HCT116 (cell line): ENCODE measurements around the gene TNIK. TPM values are rescaled to one million over a fixed set of nuclear protein-coding genes. Genes with fewer than 3 reads are reported as not detected.

Source experiments
- ATAC-seq: fragments of 200-7000 bp; cut with Tn5 transposase; 2 replicates; pipeline ENCODE4 v1.9.1; 2020; ENCODE audit warnings: mild to moderate bottlenecking, moderate library complexity
- BruUV-seq: library from RNA; stranded (reverse); fragments of 400-500 nt; replicated peaks from 2 replicates; lab custom pipeline; 2021; lab: Mats Ljungman, UMichigan
- CTCF ChIA-PET: fragments of 300-600 bp; sonication (Branson Sonifier 250); formaldehyde crosslinking; loops from one replicate; lab custom pipeline; 2021; ENCODE audit warnings: antibody characterized with exemption; lab: Charles Lee
- POLR2A ChIA-PET: fragments of 300-600, 350-600 bp; sonication (Branson Sonifier 250); formaldehyde crosslinking; loops from one replicate; lab custom pipeline; 2021; ENCODE audit warnings: antibody characterized with exemption; lab: Charles Lee
- RAD21 ChIA-PET, 2 experiments: fragments of 300-600 bp; sonication (Branson Sonifier 250); formaldehyde crosslinking; loops; one replicate each; lab custom pipeline; 2023; ENCODE audit warnings: low total read pairs in 2 of 2; ENCODE audit not compliant: uncharacterized antibody in 2 of 2, unreplicated experiment in 2 of 2, low non-redundant PET in 1 of 2; lab: Charles Lee
- DNase-seq: peaks from one replicate; pipeline ENCODE4 v3.0.0-alpha.2; 2010; ENCODE audit warnings: low read depth, low spot score
- H2AFZ ChIP-seq: fragments of 200-600 bp; shearing (Covaris generic), sonication (generic); 2 replicates; pipeline ENCODE4 v1.6.1; 2017; ENCODE audit warnings: low read depth, mixed run types, mixed read lengths, antibody characterized with exemption, low read length; ENCODE audit not compliant: poor library complexity, severe bottlenecking
- H3K27ac ChIP-seq: 2 replicates; pipeline ENCODE4 v1.5.1; 2012; ENCODE audit warnings: low read depth, low read length
- H3K27me3 ChIP-seq: fragments of 200-600 bp; sonication (generic); 2 replicates; pipeline ENCODE4 v1.6.1; 2016; ENCODE audit warnings: mixed run types, low read length, mixed read lengths; ENCODE audit not compliant: insufficient read depth
- H3K36me3 ChIP-seq, 2 experiments: fragments of 200-500 bp in 1 of 2; fragments of 200-600 bp in 1 of 2; sonication (Bioruptor generic) in 1 of 2; sonication (generic) in 1 of 2; 2 replicates each; pipeline versions ENCODE4 v1.5.1 to v1.6.1; 2014 to 2016; ENCODE audit warnings: low read length in 2 of 2, inconsistent platforms in 1 of 2, mixed read lengths in 1 of 2, mixed run types in 1 of 2; ENCODE audit not compliant: insufficient read depth in 2 of 2, control insufficient read depth in 1 of 2
- H3K4me1 ChIP-seq, 2 experiments: fragments of 200-600 bp in 1 of 2; sonication (generic) in 1 of 2; 2 replicates each; pipeline versions ENCODE4 v1.5.1 to v1.6.1; 2012 to 2017; ENCODE audit warnings: low read length in 2 of 2, inconsistent platforms in 1 of 2, mild to moderate bottlenecking in 1 of 2, mixed read lengths in 1 of 2, mixed run types in 1 of 2, moderate library complexity in 1 of 2; ENCODE audit not compliant: insufficient read depth in 2 of 2, control insufficient read depth in 1 of 2
- H3K4me2 ChIP-seq: fragments of 200-600 bp; sonication (generic); 2 replicates; pipeline ENCODE4 v1.6.1; 2017; ENCODE audit warnings: mixed run types, low read length, mixed read lengths
- H3K4me3 ChIP-seq, 2 experiments: fragments of 200-600 bp in 1 of 2; sonication (generic) in 1 of 2; replicated peaks in 1 of 2; 2 replicates each; pipeline ENCODE4 v1.5.1; 2011 to 2016; ENCODE audit warnings: low read length in 2 of 2, control low read depth in 1 of 2, low read depth in 1 of 2, mild to moderate bottlenecking in 1 of 2, mixed read lengths in 1 of 2, mixed run types in 1 of 2
- H3K79me2 ChIP-seq: fragments of 200-600 bp; sonication (generic); 2 replicates; pipeline ENCODE4 v1.6.1; 2017; ENCODE audit warnings: mild to moderate bottlenecking, mixed run types, low read length, moderate library complexity, mixed read lengths; ENCODE audit not compliant: insufficient read depth
- H3K9ac ChIP-seq: fragments of 200-600 bp; sonication (generic); 2 replicates; pipeline ENCODE4 v1.6.1; 2016; ENCODE audit warnings: low read length, mixed read lengths
- H3K9me2 ChIP-seq: fragments of 200-600 bp; sonication (generic), shearing (Covaris generic); 2 replicates; pipeline ENCODE4 v1.6.1; 2017; ENCODE audit warnings: mixed run types, mild to moderate bottlenecking, moderate library complexity; ENCODE audit not compliant: insufficient read depth
- H3K9me3 ChIP-seq, 2 experiments: fragments of 200-500 bp in 1 of 2; fragments of 200-600 bp in 1 of 2; sonication (Bioruptor generic) in 1 of 2; sonication (generic) in 1 of 2; 2 replicates each; pipeline ENCODE4 v1.6.1; 2014 to 2017; ENCODE audit warnings: low read length in 2 of 2, mixed read lengths in 2 of 2, inconsistent platforms in 1 of 2, low read depth in 1 of 2, mild to moderate bottlenecking in 1 of 2, mixed run types in 1 of 2, moderate library complexity in 1 of 2; ENCODE audit not compliant: control insufficient read depth in 1 of 2, insufficient read depth in 1 of 2
- H4K20me1 ChIP-seq: fragments of 200-600 bp; sonication (generic), shearing (Covaris generic); 2 replicates; pipeline ENCODE4 v1.6.1; 2017; ENCODE audit warnings: mixed run types, mild to moderate bottlenecking, moderate library complexity; ENCODE audit not compliant: insufficient read depth
- CBX3 ChIP-seq: IDR thresholded peaks from 2 replicates; pipeline ENCODE4 v1.6.1; 2012; ENCODE audit warnings: low read depth
- CEBPB ChIP-seq: IDR thresholded peaks from 2 replicates; pipeline ENCODE4 v1.6.1; 2012; ENCODE audit warnings: low read depth
- EGR1 ChIP-seq: IDR thresholded peaks from 2 replicates; pipeline ENCODE4 v1.6.1; 2012; ENCODE audit warnings: low read depth
- ELF1 ChIP-seq: IDR thresholded peaks from 2 replicates; pipeline ENCODE4 v1.6.1; 2012; ENCODE audit warnings: low read depth, borderline replicate concordance
- EZH2phosphoT487 ChIP-seq: fragments of 200-600 bp; IDR thresholded peaks from 2 replicates; pipeline ENCODE4 v1.6.1; 2018; ENCODE audit warnings: antibody characterized with exemption, borderline replicate concordance
- FOSL1 ChIP-seq: IDR thresholded peaks from 2 replicates; pipeline ENCODE4 v1.6.1; 2012; ENCODE audit warnings: low read depth
- JUND ChIP-seq: IDR thresholded peaks from 2 replicates; pipeline ENCODE4 v1.6.1; 2012
- MAX ChIP-seq: IDR thresholded peaks from 2 replicates; pipeline ENCODE4 v1.6.1; 2012
- POLR2A ChIP-seq: IDR thresholded peaks from 2 replicates; pipeline ENCODE4 v1.7.0; 2011; ENCODE audit warnings: borderline replicate concordance; ENCODE audit not compliant: insufficient read depth, insufficient read length; ENCODE audit errors: extremely low read depth
- POLR2AphosphoS5 ChIP-seq: IDR thresholded peaks from 2 replicates; pipeline ENCODE4 v1.6.1; 2011; ENCODE audit warnings: mild to moderate bottlenecking, low read depth, low read length, moderate library complexity
- REST ChIP-seq: IDR thresholded peaks from 2 replicates; pipeline ENCODE4 v1.6.1; 2012; ENCODE audit warnings: low read depth
- SIN3A ChIP-seq: IDR thresholded peaks from 2 replicates; pipeline ENCODE4 v1.6.1; 2012; ENCODE audit warnings: low read depth
- TCF7L2 ChIP-seq: IDR thresholded peaks from 2 replicates; pipeline ENCODE4 v1.7.0; 2011; ENCODE audit warnings: borderline replicate concordance, inconsistent platforms; ENCODE audit not compliant: insufficient read depth, insufficient read length; ENCODE audit errors: extremely low read depth
- YY1 ChIP-seq: IDR thresholded peaks from 2 replicates; pipeline ENCODE4 v1.6.1; 2011; ENCODE audit warnings: low read length, low read depth, moderate library complexity, mild to moderate bottlenecking; ENCODE audit not compliant: insufficient replicate concordance; ENCODE audit errors: extremely low read depth
- ZBTB33 ChIP-seq: IDR thresholded peaks from 2 replicates; pipeline ENCODE4 v1.6.1; 2011; ENCODE audit warnings: mild to moderate bottlenecking, low read length, moderate library complexity; ENCODE audit not compliant: insufficient replicate concordance; ENCODE audit errors: extremely low read depth
- ZFX ChIP-seq: fragments of 450-650 bp; IDR thresholded peaks from 2 replicates; pipeline ENCODE4 v1.6.1; 2017
- intact Hi-C: fragments of 100-400 bp; cut with micrococcal nuclease; formaldehyde crosslinking; loops from 2 replicates; pipeline ENCODE4 v1.10.0; 2022
- total RNA-seq: library from RNA; stranded (reverse); gene quantifications from one replicate; pipeline ENCODE4 v1.2.1, GENCODE V29; 2021; ENCODE audit not compliant: unreplicated experiment

Gene TNIK
- total RNA-seq, 1 experiment from 2014 or later: 24.1 TPM

GRCh38 chr3:171383206-171384018 lies 76.8 kb downstream of the TNIK start:
- no peak for ATAC-seq
- no TSS peak for BruUV-seq
- Histone ChIP-seq H3K27ac (no peak overlapping the region), H3K9me2 (0 out of 2 replicates have a peak, but pooled peaks cover 3% of the 10 kb centered on the region), H3K4me1 (peaks cover 4 to 5% of the 10 kb centered on the region in 2 experiments; a peak in 1 of 4 replicates), H3K36me3 (no peaks in the 10 kb centered on the region), H2AFZ (no peak overlapping the region), H3K27me3 (no peaks in the 10 kb centered on the region), H3K9ac (no peak overlapping the region), H3K9me3 (no peaks in the 10 kb centered on the region), H3K79me2 (no peaks in the 10 kb centered on the region), H4K20me1 (no peaks in the 10 kb centered on the region), H3K4me3 (no peak overlapping the region), H3K4me2 (no peak overlapping the region)
- ChIA-PET POLR2A (no interaction called here), CTCF (no interaction called here), RAD21 (no interaction called here)
- TF ChIP-seq POLR2A (no peak), FOSL1 (no peak), YY1 (no peak), ZFX (no peak), CEBPB (no peak), EGR1 (no peak), MAX (no peak), SIN3A (no peak), REST (no peak), CBX3 (no peak), ZBTB33 (no peak), TCF7L2 (no peak), ELF1 (no peak), POLR2AphosphoS5 (no peak), EZH2phosphoT487 (no peak), JUND (no peak)
- no peak for DNase-seq
- intact Hi-C loops: no loop called here
